ENCODE data around the gene FAM133A. TPM values are rescaled to one million over a fixed set of nuclear protein-coding genes. Genes with fewer than 3 reads are reported as not detected.
A peak's percentile ranks its signal among the peaks of the same experiment; 100 is the strongest.

Gene FAM133A
- total RNA-seq, 1 donor from 2014 or later, result 0.18 TPM

GRCh38 chrX:93760163-93760562 lies 86.2 kb downstream of the FAM133A start:
- Histone ChIP-seq H3K27me3 (ENCODE audit: insufficient read depth, low read length) (no peaks in the 10 kb centered on the region), H3K79me2 (ENCODE audit: insufficient read depth, low read length) (no peaks in the 10 kb centered on the region), H3K4me1 (ENCODE audit: insufficient read depth, low read length) (no peaks in the 10 kb centered on the region), H3K4me3 (ENCODE audit: insufficient read depth, low read depth, low read length) (no peak overlapping the region), H3K27ac (ENCODE audit: low read depth, low read length) (no peak overlapping the region), H3K4me2 (ENCODE audit: low read length) (no peak overlapping the region), H3K36me3 (ENCODE audit: insufficient read depth, low read length) (no peaks in the 10 kb centered on the region), H3K9me3 (ENCODE audit: insufficient read depth, low read depth, low read length) (no peaks in the 10 kb centered on the region), H2AFZ (ENCODE audit: low read depth, low read length) (no peak overlapping the region), H4K20me1 (ENCODE audit: insufficient read depth, low read length) (no peaks in the 10 kb centered on the region), H3K9ac (ENCODE audit: low read length) (no peak overlapping the region)
- Mint-ChIP-seq H3K36me3 (ENCODE audit: low read depth, unreplicated experiment) (no peaks in the 10 kb centered on the region), H3K4me1 (ENCODE audit: low read depth, unreplicated experiment) (no peaks in the 10 kb centered on the region), H3K9me3 (ENCODE audit: unreplicated experiment) (no peaks in the 10 kb centered on the region), H3K27me3 (ENCODE audit: low read depth, unreplicated experiment) (no peaks in the 10 kb centered on the region), H3K4me3 (ENCODE audit: unreplicated experiment) (no peak overlapping the region), H3K27ac (ENCODE audit: unreplicated experiment) (no peak overlapping the region)
- no peak for DNase-seq (ENCODE audit: low read depth)
- TF ChIP-seq EZH2 (IDR thresholded peaks at IDR 0.05; ENCODE audit: insufficient read depth, low read length), result no peak
- no peak for TF ChIP-seq CTCF (IDR thresholded peaks at IDR 0.05; ENCODE audit: insufficient read depth, low read depth, low read length)
- peak; percentile 82 for FAIRE-seq

Other genes starting within 250 kb of the FAM133A start
- 10.8 and 11.3 TPM in 2 replicates for gene NAP1L3, start 628 bp upstream of the FAM133A start, total RNA-seq